K562 (cell line): ENCODE data around the gene ABT1. TPM values are rescaled to one million over a fixed set of nuclear protein-coding genes. Genes with fewer than 3 reads are reported as not detected.

ENCODE experiments used
- CBX2 ChIP-seq: fragments of 200-600 bp; sonication (generic); IDR thresholded peaks from one replicate; pipeline ENCODE4 v1.6.1; 2012; ENCODE audit warnings: mild to moderate bottlenecking, low read length, inconsistent platforms; ENCODE audit not compliant: insufficient read depth, poor library complexity, severe bottlenecking
- ETV1 ChIP-seq: fragments of 450-650 bp; conservative IDR thresholded peaks from 2 replicates; pipeline ENCODE4 v1.6.1; 2016; ENCODE audit warnings: missing genetic modification characterization, control low read depth, low read depth, missing compliant biosample characterization
- NCOA1 ChIP-seq: fragments of 450-650 bp; IDR thresholded peaks from 2 replicates; pipeline ENCODE4 v1.6.1; 2016; ENCODE audit warnings: low read depth
- NR2C2 ChIP-seq, 2 experiments: fragments of 200-800 bp in 1 of 2; sonication (Bioruptor generic) in 1 of 2; sonication (generic) in 1 of 2; formaldehyde crosslinking in 1 of 2; IDR thresholded peaks; 2 replicates each; pipeline versions ENCODE4 v1.6.1 to v1.8.0; 2016 to 2022; ENCODE audit warnings: mild to moderate bottlenecking in 1 of 2, missing compliant biosample characterization in 1 of 2, missing genetic modification characterization in 1 of 2, missing genetic modification reagents in 1 of 2
- PHF21A ChIP-seq: fragments of 450-650 bp; IDR thresholded peaks from 2 replicates; pipeline ENCODE4 v1.6.1; 2017; ENCODE audit warnings: low read depth, borderline replicate concordance
- PHTF2 ChIP-seq: fragments of 250-450 bp; sonication (Bioruptor Pico); IDR thresholded peaks from 2 replicates; pipeline ENCODE4 v1.5.0; 2021; ENCODE audit warnings: mild to moderate bottlenecking
- POLR2A ChIP-seq: fragments of 450-650 bp; conservative IDR thresholded peaks from 2 replicates; pipeline ENCODE4 v1.6.1; 2016
- POLR2AphosphoS5 ChIP-seq: IDR thresholded peaks from 2 replicates; pipeline ENCODE4 v1.6.1; 2011; ENCODE audit warnings: mild to moderate bottlenecking, low read depth, low read length, moderate library complexity; ENCODE audit not compliant: control insufficient read depth, insufficient read depth
- POLR3G ChIP-seq: IDR thresholded peaks from 2 replicates; pipeline ENCODE4 v1.6.1; 2011; ENCODE audit not compliant: insufficient read length, insufficient replicate concordance; ENCODE audit errors: extremely low read depth
- XRCC4 ChIP-seq: IDR thresholded peaks from one replicate; pipeline ENCODE4 v1.6.1; 2011; ENCODE audit not compliant: insufficient read depth, insufficient read length; ENCODE audit errors: extremely low read depth
- ZNF146 ChIP-seq: IDR thresholded peaks from one replicate; pipeline ENCODE4 v1.6.1; 2018; ENCODE audit warnings: missing compliant biosample characterization; ENCODE audit not compliant: unreplicated experiment
- polyA plus RNA-seq, 8 experiments: library from polyadenylated mRNA; depleted of rRNA in 4 of 8; stranded (reverse) in 5 of 8; unstranded in 3 of 8; fragments of >200 nt; fragmentation: Nextera tagmentation in 2 of 8; fragmentation: Illumina TruSeq in 1 of 8; extraction: Ambion mirVana in 2 of 8; extraction: Trizol in 1 of 8; gene quantifications; 2 replicates each; pipeline versions ENCODE4 v1.2.1 to v1.2.3, GENCODE V29; 2011 to 2014; ENCODE audit warnings: inconsistent platforms in 1 of 8, missing spikeins in 1 of 8
- total RNA-seq, 7 experiments: library from RNA; depleted of rRNA in 6 of 7; stranded (reverse); fragments of >200 nt in 6 of 7; fragmentation: Illumina TruSeq in 2 of 7; extraction: Trizol in 2 of 7; gene quantifications; 2 replicates each; pipeline versions ENCODE4 v1.2.1 to v1.2.3, GENCODE V29; 2011 to 2021; ENCODE audit warnings: low replicate concordance in 1 of 7
- TF ChIP-seq, protein P1 (sequence below): sonication (generic); formaldehyde crosslinking; IDR thresholded peaks from 2 replicates; pipeline ENCODE4 v1.8.1; 2022; ENCODE audit warnings: missing genetic modification reagents
- TF ChIP-seq, protein P2 (sequence below): sonication (generic); formaldehyde crosslinking; IDR thresholded peaks from 2 replicates; pipeline ENCODE4 v1.8.1; 2023; ENCODE audit warnings: mild to moderate bottlenecking, missing genetic modification reagents
- TF ChIP-seq, protein P3 (sequence below): sonication (generic); formaldehyde crosslinking; IDR thresholded peaks from 2 replicates; pipeline ENCODE4 v1.8.0; 2022; ENCODE audit warnings: mild to moderate bottlenecking, missing genetic modification reagents
- TF ChIP-seq, protein P4 (sequence below): sonication (generic); formaldehyde crosslinking; IDR thresholded peaks from 2 replicates; pipeline ENCODE4 v1.8.0; 2022; ENCODE audit warnings: missing genetic modification reagents, mild to moderate bottlenecking, borderline replicate concordance

The ABT1 gene
- total and polyA plus RNA-seq, 9 of the 15 experiments (the other 6 are each of a cell fraction or from before 2014, with no cell fraction given): 8.8 to 52.7 (median 40.7) TPM

DNA sequence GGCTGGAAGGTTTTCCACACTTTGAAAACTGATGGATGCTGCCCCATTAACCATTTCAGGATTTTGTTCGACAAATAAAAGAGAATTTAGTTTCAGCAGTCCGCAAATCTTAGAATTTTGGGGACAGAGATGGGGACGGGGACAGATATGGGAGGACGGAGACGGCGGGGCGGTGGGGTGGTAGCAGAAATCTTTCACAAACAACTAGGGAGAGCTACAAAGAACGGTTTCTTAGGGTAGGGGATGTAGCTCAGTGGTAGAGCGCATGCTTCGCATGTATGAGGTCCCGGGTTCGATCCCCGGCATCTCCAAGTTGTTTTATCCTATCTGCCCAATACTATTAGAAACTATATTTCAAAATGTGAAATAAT, 43.5 kb upstream of the ABT1 start (continued):
- TF ChIP-seq, protein P1, sequence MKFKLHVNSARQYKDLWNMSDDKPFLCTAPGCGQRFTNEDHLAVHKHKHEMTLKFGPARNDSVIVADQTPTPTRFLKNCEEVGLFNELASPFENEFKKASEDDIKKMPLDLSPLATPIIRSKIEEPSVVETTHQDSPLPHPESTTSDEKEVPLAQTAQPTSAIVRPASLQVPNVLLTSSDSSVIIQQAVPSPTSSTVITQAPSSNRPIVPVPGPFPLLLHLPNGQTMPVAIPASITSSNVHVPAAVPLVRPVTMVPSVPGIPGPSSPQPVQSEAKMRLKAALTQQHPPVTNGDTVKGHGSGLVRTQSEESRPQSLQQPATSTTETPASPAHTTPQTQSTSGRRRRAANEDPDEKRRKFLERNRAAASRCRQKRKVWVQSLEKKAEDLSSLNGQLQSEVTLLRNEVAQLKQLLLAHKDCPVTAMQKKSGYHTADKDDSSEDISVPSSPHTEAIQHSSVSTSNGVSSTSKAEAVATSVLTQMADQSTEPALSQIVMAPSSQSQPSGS (CRISPR knock-in tag): no peak
- TF ChIP-seq ZNF146 (CRISPR knock-in tag) (no peak), CBX2 (no peak), PHTF2 (CRISPR knock-in tag) (peak; percentile 40; the same call in 1 of the 2 replicates), XRCC4 (no peak), NCOA1 (no peak), PHF21A (no peak), POLR2AphosphoS5 (no peak), ETV1 (tag) (no peak), POLR3G (peak; percentile 48), NR2C2 (CRISPR knock-in tag; IDR thresholded peaks at IDR 0.05) (no peak), NR2C2 (tag; IDR thresholded peaks at IDR 0.05) (0 out of 2 replicates have a peak, but pooled peaks have one; percentile 27), POLR2A (no peak)
- TF ChIP-seq, protein P2, sequence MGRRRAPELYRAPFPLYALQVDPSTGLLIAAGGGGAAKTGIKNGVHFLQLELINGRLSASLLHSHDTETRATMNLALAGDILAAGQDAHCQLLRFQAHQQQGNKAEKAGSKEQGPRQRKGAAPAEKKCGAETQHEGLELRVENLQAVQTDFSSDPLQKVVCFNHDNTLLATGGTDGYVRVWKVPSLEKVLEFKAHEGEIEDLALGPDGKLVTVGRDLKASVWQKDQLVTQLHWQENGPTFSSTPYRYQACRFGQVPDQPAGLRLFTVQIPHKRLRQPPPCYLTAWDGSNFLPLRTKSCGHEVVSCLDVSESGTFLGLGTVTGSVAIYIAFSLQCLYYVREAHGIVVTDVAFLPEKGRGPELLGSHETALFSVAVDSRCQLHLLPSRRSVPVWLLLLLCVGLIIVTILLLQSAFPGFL (CRISPR knock-in tag): no peak
- TF ChIP-seq, protein P3, sequence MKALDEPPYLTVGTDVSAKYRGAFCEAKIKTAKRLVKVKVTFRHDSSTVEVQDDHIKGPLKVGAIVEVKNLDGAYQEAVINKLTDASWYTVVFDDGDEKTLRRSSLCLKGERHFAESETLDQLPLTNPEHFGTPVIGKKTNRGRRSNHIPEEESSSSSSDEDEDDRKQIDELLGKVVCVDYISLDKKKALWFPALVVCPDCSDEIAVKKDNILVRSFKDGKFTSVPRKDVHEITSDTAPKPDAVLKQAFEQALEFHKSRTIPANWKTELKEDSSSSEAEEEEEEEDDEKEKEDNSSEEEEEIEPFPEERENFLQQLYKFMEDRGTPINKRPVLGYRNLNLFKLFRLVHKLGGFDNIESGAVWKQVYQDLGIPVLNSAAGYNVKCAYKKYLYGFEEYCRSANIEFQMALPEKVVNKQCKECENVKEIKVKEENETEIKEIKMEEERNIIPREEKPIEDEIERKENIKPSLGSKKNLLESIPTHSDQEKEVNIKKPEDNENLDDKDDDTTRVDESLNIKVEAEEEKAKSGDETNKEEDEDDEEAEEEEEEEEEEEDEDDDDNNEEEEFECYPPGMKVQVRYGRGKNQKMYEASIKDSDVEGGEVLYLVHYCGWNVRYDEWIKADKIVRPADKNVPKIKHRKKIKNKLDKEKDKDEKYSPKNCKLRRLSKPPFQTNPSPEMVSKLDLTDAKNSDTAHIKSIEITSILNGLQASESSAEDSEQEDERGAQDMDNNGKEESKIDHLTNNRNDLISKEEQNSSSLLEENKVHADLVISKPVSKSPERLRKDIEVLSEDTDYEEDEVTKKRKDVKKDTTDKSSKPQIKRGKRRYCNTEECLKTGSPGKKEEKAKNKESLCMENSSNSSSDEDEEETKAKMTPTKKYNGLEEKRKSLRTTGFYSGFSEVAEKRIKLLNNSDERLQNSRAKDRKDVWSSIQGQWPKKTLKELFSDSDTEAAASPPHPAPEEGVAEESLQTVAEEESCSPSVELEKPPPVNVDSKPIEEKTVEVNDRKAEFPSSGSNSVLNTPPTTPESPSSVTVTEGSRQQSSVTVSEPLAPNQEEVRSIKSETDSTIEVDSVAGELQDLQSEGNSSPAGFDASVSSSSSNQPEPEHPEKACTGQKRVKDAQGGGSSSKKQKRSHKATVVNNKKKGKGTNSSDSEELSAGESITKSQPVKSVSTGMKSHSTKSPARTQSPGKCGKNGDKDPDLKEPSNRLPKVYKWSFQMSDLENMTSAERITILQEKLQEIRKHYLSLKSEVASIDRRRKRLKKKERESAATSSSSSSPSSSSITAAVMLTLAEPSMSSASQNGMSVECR (CRISPR knock-in tag): no peak; the same call in 1 of the 2 replicates
- TF ChIP-seq, protein P4, sequence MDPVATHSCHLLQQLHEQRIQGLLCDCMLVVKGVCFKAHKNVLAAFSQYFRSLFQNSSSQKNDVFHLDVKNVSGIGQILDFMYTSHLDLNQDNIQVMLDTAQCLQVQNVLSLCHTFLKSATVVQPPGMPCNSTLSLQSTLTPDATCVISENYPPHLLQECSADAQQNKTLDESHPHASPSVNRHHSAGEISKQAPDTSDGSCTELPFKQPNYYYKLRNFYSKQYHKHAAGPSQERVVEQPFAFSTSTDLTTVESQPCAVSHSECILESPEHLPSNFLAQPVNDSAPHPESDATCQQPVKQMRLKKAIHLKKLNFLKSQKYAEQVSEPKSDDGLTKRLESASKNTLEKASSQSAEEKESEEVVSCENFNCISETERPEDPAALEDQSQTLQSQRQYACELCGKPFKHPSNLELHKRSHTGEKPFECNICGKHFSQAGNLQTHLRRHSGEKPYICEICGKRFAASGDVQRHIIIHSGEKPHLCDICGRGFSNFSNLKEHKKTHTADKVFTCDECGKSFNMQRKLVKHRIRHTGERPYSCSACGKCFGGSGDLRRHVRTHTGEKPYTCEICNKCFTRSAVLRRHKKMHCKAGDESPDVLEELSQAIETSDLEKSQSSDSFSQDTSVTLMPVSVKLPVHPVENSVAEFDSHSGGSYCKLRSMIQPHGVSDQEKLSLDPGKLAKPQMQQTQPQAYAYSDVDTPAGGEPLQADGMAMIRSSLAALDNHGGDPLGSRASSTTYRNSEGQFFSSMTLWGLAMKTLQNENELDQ (CRISPR knock-in tag): no peak
